Esophagus squamous epithelium (tissue), 5 donors: Measurements from ENCODE around the gene SCAF1. TPM values are rescaled to one million over a fixed set of nuclear protein-coding genes. Genes with fewer than 3 reads are reported as not detected.
A peak's percentile ranks its signal among the peaks of the same experiment; 100 is the strongest.

Experiments used
- DNase-seq: peaks from one replicate; lab custom pipeline; 2025; lab: John Stamatoyannopoulos, UW
- H3K27ac ChIP-seq, 4 donors: fragments of 200-600 bp; sonication (generic); one replicate each; pipeline ENCODE4 v1.5.1; 2016 to 2019; ENCODE audit warnings: mild to moderate bottlenecking in 1 of 4
- H3K27me3 ChIP-seq, 4 donors: fragments of 200-600 bp; sonication (generic); 1 replicate in 3 of 4; 2 replicates in 1 of 4; pipeline versions ENCODE4 v1.5.1 to v1.6.0; 2017 to 2021; ENCODE audit warnings: antibody characterized with exemption in 1 of 4
- H3K36me3 ChIP-seq, 3 donors: fragments of 200-600 bp; sonication (generic); one replicate each; pipeline ENCODE4 v1.5.1; 2016 to 2019
- H3K4me1 ChIP-seq, 3 donors: fragments of 200-600 bp; sonication (generic); one replicate each; pipeline ENCODE4 v1.5.1; 2017 to 2019
- H3K4me3 ChIP-seq, 4 donors: fragments of 200-600 bp; sonication (generic); 1 replicate in 3 of 4; 2 replicates in 1 of 4; pipeline ENCODE4 v1.5.1; 2016 to 2019; ENCODE audit warnings: mild to moderate bottlenecking in 2 of 4, moderate library complexity in 1 of 4
- H3K9me3 ChIP-seq, 3 donors: fragments of 200-600 bp; sonication (generic); one replicate each; pipeline ENCODE4 v1.5.1; 2016 to 2019
- CTCF ChIP-seq, 6 experiments: fragments of 450-650 bp in 4 of 6; fragments of 200-600 bp in 2 of 6; sonication (generic) in 2 of 6; IDR thresholded peaks; one replicate each; pipeline ENCODE4 v1.5.1; 2016 to 2019; ENCODE audit warnings: antibody characterized with exemption in 6 of 6, mild to moderate bottlenecking in 4 of 6, moderate library complexity in 4 of 6
- POLR2A ChIP-seq, 4 donors: fragments of 450-650 bp; IDR thresholded peaks; one replicate each; pipeline ENCODE4 v1.6.1; 2017; ENCODE audit warnings: antibody characterized with exemption in 4 of 4, mild to moderate bottlenecking in 4 of 4, moderate library complexity in 3 of 4
- WGBS, 2 donors: methylation state at CpG; one replicate each; pipeline ENCODE4 v1.1.5; 2018; 5-methylcytosine and 5-hydroxymethylcytosine counted together
- intact Hi-C: fragments of 100-400 bp; cut with DNase I; formaldehyde crosslinking; loops from one replicate; pipeline ENCODE4 v1.15.0; 2022
- total RNA-seq, 4 donors: library from RNA; depleted of rRNA; stranded (reverse); fragments of >200 nt; gene quantifications; one replicate each; pipeline ENCODE4 v1.1.0, GENCODE V29; 2016
- donor health status: DM: yes; HTN: yes; CAD: no.

SCAF1 gene
- 10 to 100 TPM; 11.0 to 24.8 (median 15.2) TPM for total RNA-seq

- DNase-seq, result peak; percentile 98
- peaks cover 28 to 77% (median 39%) of the 10 kb centered on the region in 3 donors for H3K4me1 ChIP-seq
- intact Hi-C loops, result no loop called here
- peaks cover 5 to 26% (median 6%) of the 10 kb centered on the region in 3 donors for H3K36me3 ChIP-seq
- peak within 1 kb of the TSS; percentile 97 to 98 (median 98) for H3K27ac ChIP-seq
- WGBS, 2 donors, result 0 to 1% methylated on average over 15 to 24 of the region's 87 CpGs
- peak within 1 kb of the TSS; percentile 82 to 97 (median 95) for H3K4me3 ChIP-seq
- H3K27me3 ChIP-seq, result no peaks in the 10 kb centered on the region
- TF ChIP-seq POLR2A (IDR thresholded peaks at IDR 0.05), result peak in 3 of 4 donors; percentile 47 to 97 (median 93)
- TF ChIP-seq CTCF (IDR thresholded peaks at IDR 0.05), result peak in 1 of 6 experiments; percentile 21
- no peaks in the 10 kb centered on the region for H3K9me3 ChIP-seq
Observed at GRCh38 chr19:49641688-49642491, at the start of gene SCAF1. Gene SCAF1, plus strand, starts transcription at chr19:49642209. Its CDS starts 2,818 bp downstream, at chr19:49645027.

- H3K4me3 ChIP-seq, result peak overlapping the region; percentile 85 to 95 (median 88)
- DNase-seq, result no peak
- peaks cover 33 to 38% (median 33%) of the 10 kb centered on the region in 3 donors for H3K36me3 ChIP-seq
- TF ChIP-seq POLR2A (IDR thresholded peaks at IDR 0.05) (no peak), CTCF (IDR thresholded peaks at IDR 0.05) (no peak)
- WGBS, 2 donors, result 4 to 5% methylated on average over 23 to 24 of the region's 28 CpGs
- H3K4me1 ChIP-seq, result peaks cover 15 to 56% (median 21%) of the 10 kb centered on the region in 3 donors
- intact Hi-C loops, result no loop called here
- H3K27me3 ChIP-seq, result no peaks in the 10 kb centered on the region
- H3K27ac ChIP-seq, result peak overlapping the region; percentile 86 to 97 (median 94)
- no peaks in the 10 kb centered on the region for H3K9me3 ChIP-seq
Observed at GRCh38 chr19:49592486-49593232, 49.4 kb upstream of the SCAF1 start.

- Histone ChIP-seq H3K9me3 (no peaks in the 10 kb centered on the region), H3K36me3 (peaks cover 35 to 46% (median 35%) of the 10 kb centered on the region in 3 donors), H3K27ac (peak overlapping the region; percentile 86 to 97 (median 94)), H3K4me3 (peak overlapping the region; percentile 85 to 95 (median 88)), H3K4me1 (peaks cover 15 to 56% (median 21%) of the 10 kb centered on the region in 3 donors), H3K27me3 (no peaks in the 10 kb centered on the region)
- WGBS, 2 donors, result 10 to 11% methylated on average over 12 to 14 of the region's 27 CpGs
- peak; percentile 37 for DNase-seq
- TF ChIP-seq POLR2A (IDR thresholded peaks at IDR 0.05) (no peak), CTCF (IDR thresholded peaks at IDR 0.05) (no peak)
- intact Hi-C loops, result no loop called here
Observed at GRCh38 chr19:49593233-49594113, 48.5 kb upstream of the SCAF1 start.

- no peak overlapping the region for H3K4me3 ChIP-seq
- H3K27ac ChIP-seq, result peak overlapping the region in 3 of 4 donors; percentile 86 to 97 (median 95)
- no peaks in the 10 kb centered on the region for H3K9me3 ChIP-seq
- H3K36me3 ChIP-seq, result peaks cover 37 to 55% (median 38%) of the 10 kb centered on the region in 3 donors
- intact Hi-C loops, result no loop called here
- no peak for DNase-seq
- WGBS, 2 donors, result 91 to 93% methylated on average over 32 to 33 of the region's 35 CpGs
- TF ChIP-seq POLR2A (IDR thresholded peaks at IDR 0.05), result no peak
- TF ChIP-seq CTCF (IDR thresholded peaks at IDR 0.05), result no peak
- no peaks in the 10 kb centered on the region for H3K27me3 ChIP-seq
- H3K4me1 ChIP-seq, result peaks cover 15 to 56% (median 21%) of the 10 kb centered on the region in 3 donors
Observed at GRCh38 chr19:49594157-49594992, 47.6 kb upstream of the SCAF1 start.
